Thyroid gland (tissue), 4 donors: ENCODE results near the gene ZNF346.

Experiments used
- POLR2A ChIP-seq, 2 donors: fragments of 450-650 bp; IDR thresholded peaks; one replicate each; pipeline ENCODE4 v1.6.1; 2017; ENCODE audit warnings: antibody characterized with exemption in 2 of 2, mild to moderate bottlenecking in 2 of 2, moderate library complexity in 1 of 2
- TF ChIP-seq, protein P1 (sequence below), 6 experiments: fragments of 200-600 bp in 3 of 6; fragments of 450-650 bp in 3 of 6; sonication (generic) in 3 of 6; IDR thresholded peaks; one replicate each; pipeline ENCODE4 v1.5.1; 2016 to 2019; ENCODE audit warnings: antibody characterized with exemption in 6 of 6, mild to moderate bottlenecking in 2 of 6, inconsistent platforms in 1 of 6, moderate library complexity in 1 of 6

GRCh38 chr5:177124486-177124991 lies 102.0 kb downstream of the ZNF346 start:
- TF ChIP-seq, protein P1, sequence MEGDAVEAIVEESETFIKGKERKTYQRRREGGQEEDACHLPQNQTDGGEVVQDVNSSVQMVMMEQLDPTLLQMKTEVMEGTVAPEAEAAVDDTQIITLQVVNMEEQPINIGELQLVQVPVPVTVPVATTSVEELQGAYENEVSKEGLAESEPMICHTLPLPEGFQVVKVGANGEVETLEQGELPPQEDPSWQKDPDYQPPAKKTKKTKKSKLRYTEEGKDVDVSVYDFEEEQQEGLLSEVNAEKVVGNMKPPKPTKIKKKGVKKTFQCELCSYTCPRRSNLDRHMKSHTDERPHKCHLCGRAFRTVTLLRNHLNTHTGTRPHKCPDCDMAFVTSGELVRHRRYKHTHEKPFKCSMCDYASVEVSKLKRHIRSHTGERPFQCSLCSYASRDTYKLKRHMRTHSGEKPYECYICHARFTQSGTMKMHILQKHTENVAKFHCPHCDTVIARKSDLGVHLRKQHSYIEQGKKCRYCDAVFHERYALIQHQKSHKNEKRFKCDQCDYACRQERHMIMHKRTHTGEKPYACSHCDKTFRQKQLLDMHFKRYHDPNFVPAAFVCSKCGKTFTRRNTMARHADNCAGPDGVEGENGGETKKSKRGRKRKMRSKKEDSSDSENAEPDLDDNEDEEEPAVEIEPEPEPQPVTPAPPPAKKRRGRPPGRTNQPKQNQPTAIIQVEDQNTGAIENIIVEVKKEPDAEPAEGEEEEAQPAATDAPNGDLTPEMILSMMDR (IDR thresholded peaks at IDR 0.05): no peak
- no peak for TF ChIP-seq POLR2A (IDR thresholded peaks at IDR 0.05)
